ENCODE data around the gene CCNE1. TPM values are rescaled to one million over a fixed set of nuclear protein-coding genes. Genes with fewer than 3 reads are reported as not detected.

The CCNE1 gene
- total and polyA plus RNA-seq, 10 of the 15 experiments (the other 5 are each of a cell fraction or from before 2014, with no cell fraction given): 6.3 to 44.2 (median 35.8) TPM

GRCh38 chr19:29781386-29782259 is 30.2 kb upstream of the CCNE1 start:
- Histone ChIP-seq H3K27me3 (replicated peaks in 1 of 2; ENCODE audit: control insufficient read depth in 2 of 2, insufficient read depth in 2 of 2, low read length in 1 of 2) (no peaks in the 10 kb centered on the region), H2AFZ (ENCODE audit: control insufficient read depth, low read depth, low read length) (no peak overlapping the region), H3K9ac (ENCODE audit: control insufficient read depth, insufficient read depth, low read length) (no peak overlapping the region), H3K4me3 (no peak overlapping the region), H3K27ac (ENCODE audit: control insufficient read depth, insufficient read depth) (no peak overlapping the region), H3K4me1 (ENCODE audit: control insufficient read depth, insufficient read depth, low read length) (no peaks in the 10 kb centered on the region), H3K9me3 (replicated peaks; ENCODE audit: control insufficient read depth, insufficient read depth, low read length) (no peaks in the 10 kb centered on the region), H3K79me2 (ENCODE audit: control insufficient read depth, insufficient read depth, low read length) (no peaks in the 10 kb centered on the region), H3K36me3 (ENCODE audit: control insufficient read depth in 2 of 2, insufficient read depth in 2 of 2, low read length in 1 of 2) (no peaks in the 10 kb centered on the region), H3K4me2 (ENCODE audit: control insufficient read depth, insufficient read depth) (no peak overlapping the region), H4K20me1 (ENCODE audit: control insufficient read depth, insufficient read depth) (no peaks in the 10 kb centered on the region)
- no TSS peak for BruUV-seq (replicated peaks)
- RAD21 ChIA-PET (ENCODE audit: unreplicated experiment): no interaction called here
- WGBS (ENCODE audit: insufficient coverage, insufficient replicate concordance, low lambda C conversion rate, missing lambda C conversion rate): 56% methylated on average over 33 of the region's 33 CpGs
- intact Hi-C loops (cut with micrococcal nuclease; ENCODE audit: unreplicated experiment) (no loop called here), in situ Hi-C loops (cut with MboI) (no loop called here)
- no peak for ATAC-seq
- TF ChIP-seq MEF2A (IDR thresholded peaks at IDR 0.05; ENCODE audit: insufficient read depth, low read depth, low read length) (no peak), YY1 (IDR thresholded peaks at IDR 0.05; ENCODE audit: low read depth, low read length) (no peak), ZNF274 (IDR thresholded peaks at IDR 0.05; ENCODE audit: insufficient read depth, insufficient read length) (no peak), IRF3 (IDR thresholded peaks at IDR 0.05) (no peak), SIN3A (IDR thresholded peaks at IDR 0.05; ENCODE audit: low read depth, low read length) (no peak), ESRRA (IDR thresholded peaks at IDR 0.05; ENCODE audit: low read length) (no peak), NR2C1 (IDR thresholded peaks at IDR 0.05) (no peak), NR2F1 (conservative IDR thresholded peaks at IDR 0.05) (no peak), TCF7 (IDR thresholded peaks at IDR 0.05; ENCODE audit: borderline replicate concordance) (no peak), NBN (IDR thresholded peaks at IDR 0.05) (no peak), ZBTB33 (IDR thresholded peaks at IDR 0.05) (no peak), TARDBP (IDR thresholded peaks at IDR 0.05; ENCODE audit: borderline replicate concordance) (no peak)
- TF ChIP-seq, protein P1, sequence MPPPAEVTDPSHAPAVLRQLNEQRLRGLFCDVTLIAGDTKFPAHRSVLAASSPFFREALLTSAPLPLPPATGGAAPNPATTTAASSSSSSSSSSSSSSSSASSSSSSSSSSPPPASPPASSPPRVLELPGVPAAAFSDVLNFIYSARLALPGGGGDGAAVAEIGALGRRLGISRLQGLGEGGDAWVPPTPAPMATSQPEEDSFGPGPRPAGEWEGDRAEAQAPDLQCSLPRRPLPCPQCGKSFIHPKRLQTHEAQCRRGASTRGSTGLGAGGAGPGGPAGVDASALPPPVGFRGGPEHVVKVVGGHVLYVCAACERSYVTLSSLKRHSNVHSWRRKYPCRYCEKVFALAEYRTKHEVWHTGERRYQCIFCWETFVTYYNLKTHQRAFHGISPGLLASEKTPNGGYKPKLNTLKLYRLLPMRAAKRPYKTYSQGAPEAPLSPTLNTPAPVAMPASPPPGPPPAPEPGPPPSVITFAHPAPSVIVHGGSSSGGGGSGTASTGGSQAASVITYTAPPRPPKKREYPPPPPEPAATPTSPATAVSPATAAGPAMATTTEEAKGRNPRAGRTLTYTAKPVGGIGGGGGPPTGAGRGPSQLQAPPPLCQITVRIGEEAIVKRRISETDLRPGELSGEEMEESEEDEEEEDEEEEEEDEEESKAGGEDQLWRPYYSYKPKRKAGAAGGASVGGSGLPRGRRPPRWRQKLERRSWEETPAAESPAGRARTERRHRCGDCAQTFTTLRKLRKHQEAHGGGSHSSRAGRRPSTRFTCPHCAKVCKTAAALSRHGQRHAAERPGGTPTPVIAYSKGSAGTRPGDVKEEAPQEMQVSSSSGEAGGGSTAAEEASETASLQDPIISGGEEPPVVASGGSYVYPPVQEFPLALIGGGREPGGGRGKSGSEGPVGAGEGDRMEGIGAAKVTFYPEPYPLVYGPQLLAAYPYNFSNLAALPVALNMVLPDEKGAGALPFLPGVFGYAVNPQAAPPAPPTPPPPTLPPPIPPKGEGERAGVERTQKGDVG (CRISPR knock-in tag; IDR thresholded peaks at IDR 0.05): no peak
- FAIRE-seq: no peak
- CTCF ChIA-PET: no interaction called here
- POLR2A ChIA-PET: no interaction called here
- DNase-seq (ENCODE audit: low read depth, low spot score): no peak
- SMC1A ChIA-PET (ENCODE audit: uncharacterized antibody, unreplicated experiment): no interaction called here
